ENCODE results near the gene GPC6. TPM values are rescaled to one million over a fixed set of nuclear protein-coding genes. Genes with fewer than 3 reads are reported as not detected.

GPC6 gene
- total and polyA plus RNA-seq, 2 donors (not counting 1 experiment from before 2014, with no cell fraction given): not detected

DNA sequence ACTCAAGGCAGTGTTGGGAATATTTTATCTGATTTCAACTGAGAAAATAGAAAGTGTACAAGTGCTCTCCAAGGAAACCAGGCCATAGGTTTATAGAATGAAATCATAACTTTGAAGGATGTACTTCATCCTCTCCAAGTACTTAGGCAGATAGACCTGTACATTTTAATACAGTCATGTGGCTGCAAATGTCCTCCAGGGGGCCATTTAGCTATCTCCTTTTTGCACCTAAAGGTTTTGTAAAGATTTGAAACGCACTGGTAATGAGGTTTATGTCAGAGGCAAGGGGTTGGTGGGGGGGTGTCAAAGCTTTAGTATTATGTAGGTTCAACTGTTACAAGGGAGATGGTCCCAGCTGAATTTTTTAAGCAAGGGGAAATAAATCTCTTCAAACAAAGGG is 888.4 kb downstream of the GPC6 start:
- intact Hi-C loops (cut with micrococcal nuclease): no loop called here

GRCh38 chr13:94119360-94119936 is 892.8 kb downstream of the GPC6 start:
- Histone ChIP-seq H3K27me3 (replicated peaks in 1 of 4; ENCODE audit: control extremely low read depth in 1 of 4, control insufficient read depth in 3 of 4, insufficient read depth in 4 of 4, low read length in 3 of 4) (no peaks in the 10 kb centered on the region), H3K27ac (ENCODE audit: low read length in 2 of 2) (no peak overlapping the region), H3K4me3 (ENCODE audit: control extremely low read depth in 1 of 5, extremely low read depth in 1 of 5, insufficient read depth in 1 of 5, low read depth in 2 of 5, low read length in 4 of 5) (no peak overlapping the region), H3K9me3 (ENCODE audit: control extremely low read depth in 1 of 3, control insufficient read depth in 2 of 3, insufficient read depth in 1 of 3, low read length in 2 of 3) (no peaks in the 10 kb centered on the region), H3K4me2 (replicated peaks; ENCODE audit: low read depth, low read length, poor library complexity, severe bottlenecking) (no peak overlapping the region), H3K4me1 (ENCODE audit: control insufficient read depth in 2 of 2, insufficient read depth in 2 of 2, low read length in 2 of 2) (no peaks in the 10 kb centered on the region), H3K9ac (ENCODE audit: low read length) (no peak overlapping the region), H2AFZ (ENCODE audit: insufficient read depth, low read depth, low read length, poor library complexity, severe bottlenecking) (no peak overlapping the region), H3K36me3 (replicated peaks in 1 of 2; ENCODE audit: control extremely low read depth in 1 of 2, control insufficient read depth in 1 of 2, extremely low read depth in 1 of 2, insufficient read depth in 2 of 2, low read length in 1 of 2) (no peaks in the 10 kb centered on the region), H4K20me1 (ENCODE audit: control insufficient read depth, insufficient read depth, low read length, poor library complexity, severe bottlenecking) (no peaks in the 10 kb centered on the region), H3K79me2 (ENCODE audit: control insufficient read depth, insufficient read depth, low read length) (no peaks in the 10 kb centered on the region)
- ATAC-seq (ENCODE audit: low read depth) (no peak), DNase-seq (no peak)
- Mint-ChIP-seq H3K4me3 (no peak overlapping the region), H3K27ac (no peak overlapping the region), H3K4me1 (no peaks in the 10 kb centered on the region), H3K9me3 (ENCODE audit: insufficient read depth) (no peaks in the 10 kb centered on the region), H3K27me3 (no peaks in the 10 kb centered on the region)
- CTCF ChIA-PET: no interaction called here
- intact Hi-C loops (cut with micrococcal nuclease): no loop called here
- POLR2A ChIA-PET: no interaction called here
- TF ChIP-seq EZH2 (IDR thresholded peaks at IDR 0.05; ENCODE audit: borderline replicate concordance, insufficient read depth, low read depth, low read length, poor library complexity, severe bottlenecking) (no peak), CTCF (IDR thresholded peaks at IDR 0.05) (no peak)
- WGBS (ENCODE audit: insufficient coverage): 95% methylated on average over 3 of the region's 7 CpGs

More for the DNA sequence above, 888.4 kb downstream of the GPC6 start:
- Histone ChIP-seq H3K79me2 (ENCODE audit: control insufficient read depth, insufficient read depth, low read length) (no peaks in the 10 kb centered on the region), H4K20me1 (ENCODE audit: control insufficient read depth, insufficient read depth, low read length, poor library complexity, severe bottlenecking) (no peaks in the 10 kb centered on the region), H3K9me3 (ENCODE audit: control extremely low read depth in 1 of 3, control insufficient read depth in 2 of 3, insufficient read depth in 1 of 3, low read length in 2 of 3) (no peaks in the 10 kb centered on the region), H3K4me3 (ENCODE audit: control extremely low read depth in 1 of 5, extremely low read depth in 1 of 5, insufficient read depth in 1 of 5, low read depth in 2 of 5, low read length in 4 of 5) (no peak overlapping the region), H3K27me3 (replicated peaks in 1 of 4; ENCODE audit: control extremely low read depth in 1 of 4, control insufficient read depth in 3 of 4, insufficient read depth in 4 of 4, low read length in 3 of 4) (no peaks in the 10 kb centered on the region), H3K27ac (ENCODE audit: low read length in 2 of 2) (no peak overlapping the region), H3K9ac (ENCODE audit: low read length) (no peak overlapping the region), H2AFZ (ENCODE audit: insufficient read depth, low read depth, low read length, poor library complexity, severe bottlenecking) (no peak overlapping the region), H3K4me1 (ENCODE audit: control insufficient read depth in 2 of 2, insufficient read depth in 2 of 2, low read length in 2 of 2) (no peaks in the 10 kb centered on the region), H3K36me3 (replicated peaks in 1 of 2; ENCODE audit: control extremely low read depth in 1 of 2, control insufficient read depth in 1 of 2, extremely low read depth in 1 of 2, insufficient read depth in 2 of 2, low read length in 1 of 2) (no peaks in the 10 kb centered on the region), H3K4me2 (replicated peaks; ENCODE audit: low read depth, low read length, poor library complexity, severe bottlenecking) (no peak overlapping the region)
- DNase-seq (no peak), ATAC-seq (ENCODE audit: low read depth) (no peak)
- Mint-ChIP-seq H3K4me3 (no peak overlapping the region), H3K27ac (no peak overlapping the region), H3K4me1 (no peaks in the 10 kb centered on the region), H3K27me3 (no peaks in the 10 kb centered on the region), H3K9me3 (ENCODE audit: insufficient read depth) (no peaks in the 10 kb centered on the region)
- TF ChIP-seq CTCF (IDR thresholded peaks at IDR 0.05) (no peak), EZH2 (IDR thresholded peaks at IDR 0.05; ENCODE audit: borderline replicate concordance, insufficient read depth, low read depth, low read length, poor library complexity, severe bottlenecking) (no peak)
- POLR2A ChIA-PET: no interaction called here
- no CpG with 5 or more reads among the region's 1 CpG for WGBS (ENCODE audit: insufficient coverage)
- CTCF ChIA-PET: interaction anchor here (0.8 to 1.6 kb wide), 2 partner anchors 9 to 230 kb away, joined by 3 read pairs; no protein-coding TSS in a partner anchor

Data from B cell (primary cell).